ENCODE results near the gene RRBP1.

RRBP1 gene

DNA sequence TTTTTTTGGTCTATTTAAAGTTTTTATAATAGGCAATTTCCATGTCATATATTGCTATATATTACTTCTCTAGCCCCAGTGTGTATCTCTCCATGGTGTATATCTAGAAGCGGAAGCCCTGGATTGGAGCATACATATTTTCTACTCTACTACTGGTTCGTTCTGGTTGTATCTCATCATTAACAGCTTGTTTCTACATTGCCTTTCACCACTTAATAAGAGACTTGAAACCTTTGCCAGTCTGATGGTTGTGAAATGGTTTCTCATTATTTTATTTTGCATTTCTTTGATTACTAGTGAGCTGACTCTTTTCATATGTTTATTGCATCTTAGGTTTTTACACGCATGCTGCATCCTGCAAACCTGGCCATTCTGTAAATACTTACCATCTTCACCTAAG, 108.6 kb downstream of the RRBP1 start:
- no peak for DNase-seq (ENCODE audit: extremely low spot score)
- ChIA-PET CTCF (interaction anchor here (0.9 to 2.3 kb wide), 6 partner anchors 9 to 77 kb away, joined by 3 to 6 read pairs (median 5); no protein-coding TSS in a partner anchor), POLR2A (no interaction called here)
- no peak for TF ChIP-seq CTCF (IDR thresholded peaks at IDR 0.05; ENCODE audit: control extremely low read depth, extremely low read depth, low read depth, missing control alignments)

DNA sequence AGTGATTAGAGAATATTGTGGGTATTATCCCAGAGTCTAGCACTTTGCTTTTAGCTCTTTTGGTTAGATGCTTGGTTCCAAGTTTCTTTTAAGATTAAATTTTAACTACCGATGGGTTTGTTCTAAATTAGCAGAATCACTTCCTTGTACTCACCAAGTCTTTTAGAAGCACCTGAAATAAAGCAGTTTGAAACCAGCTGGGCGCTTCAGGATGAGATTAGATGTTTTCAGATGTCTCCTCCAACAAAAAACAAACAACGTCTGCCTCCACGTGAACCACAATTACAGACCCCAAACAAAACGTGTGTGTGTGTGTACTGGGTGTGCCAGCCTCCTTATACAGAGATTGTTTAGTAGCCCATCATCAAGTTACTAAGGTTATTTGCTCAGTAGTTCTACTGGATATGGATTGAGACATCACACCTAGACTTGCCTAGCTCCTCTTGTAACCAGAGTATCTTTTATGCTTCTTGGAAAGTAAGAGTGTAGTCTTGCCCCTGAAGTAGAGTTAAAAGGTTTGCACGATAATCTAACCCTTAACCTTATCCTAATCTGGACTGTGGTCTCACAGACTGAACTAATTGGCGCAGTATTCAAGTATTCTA, 109.9 kb downstream of the RRBP1 start:
- no peak for DNase-seq (ENCODE audit: extremely low spot score)
- no peak for TF ChIP-seq CTCF (IDR thresholded peaks at IDR 0.05; ENCODE audit: control extremely low read depth, extremely low read depth, low read depth, missing control alignments)
- ChIA-PET POLR2A (no interaction called here), CTCF (interaction anchor here (1.0 to 2.1 kb wide), 4 partner anchors 11 to 366 kb away, joined by 3 to 6 read pairs (median 5); no protein-coding TSS in a partner anchor)

GRCh38 chr20:17571153-17571527, 110.9 kb downstream of the RRBP1 start:
- peak; percentile 55 for DNase-seq (ENCODE audit: extremely low spot score)
- ChIA-PET CTCF (interaction anchor here (0.8 to 2.5 kb wide), 10 partner anchors 8 to 425 kb away, joined by 3 to 14 read pairs (median 4); partner anchors contain the start of gene RRBP1), POLR2A (interaction anchor here (0.7 kb wide), 1 partner anchor 372 kb away, joined by 3 read pairs; no protein-coding TSS in a partner anchor)
- TF ChIP-seq CTCF (IDR thresholded peaks at IDR 0.05; ENCODE audit: control extremely low read depth, extremely low read depth, low read depth, missing control alignments): no peak

GRCh38 chr20:17570347-17571152, 111.5 kb downstream of the RRBP1 start:
- peak; percentile 13 for TF ChIP-seq CTCF (IDR thresholded peaks at IDR 0.05; ENCODE audit: control extremely low read depth, extremely low read depth, low read depth, missing control alignments)
- peak; percentile 51 for DNase-seq (ENCODE audit: extremely low spot score)
- CTCF ChIA-PET: interaction anchor here (0.9 to 2.5 kb wide), 18 partner anchors 9 to 428 kb away, joined by 3 to 14 read pairs (median 4); partner anchors contain the start of gene RRBP1
- POLR2A ChIA-PET: interaction anchor here (0.5 to 0.7 kb wide), 3 partner anchors 373 to 1336 kb away, joined by 3 to 4 read pairs (median 3); no protein-coding TSS in a partner anchor

DNA sequence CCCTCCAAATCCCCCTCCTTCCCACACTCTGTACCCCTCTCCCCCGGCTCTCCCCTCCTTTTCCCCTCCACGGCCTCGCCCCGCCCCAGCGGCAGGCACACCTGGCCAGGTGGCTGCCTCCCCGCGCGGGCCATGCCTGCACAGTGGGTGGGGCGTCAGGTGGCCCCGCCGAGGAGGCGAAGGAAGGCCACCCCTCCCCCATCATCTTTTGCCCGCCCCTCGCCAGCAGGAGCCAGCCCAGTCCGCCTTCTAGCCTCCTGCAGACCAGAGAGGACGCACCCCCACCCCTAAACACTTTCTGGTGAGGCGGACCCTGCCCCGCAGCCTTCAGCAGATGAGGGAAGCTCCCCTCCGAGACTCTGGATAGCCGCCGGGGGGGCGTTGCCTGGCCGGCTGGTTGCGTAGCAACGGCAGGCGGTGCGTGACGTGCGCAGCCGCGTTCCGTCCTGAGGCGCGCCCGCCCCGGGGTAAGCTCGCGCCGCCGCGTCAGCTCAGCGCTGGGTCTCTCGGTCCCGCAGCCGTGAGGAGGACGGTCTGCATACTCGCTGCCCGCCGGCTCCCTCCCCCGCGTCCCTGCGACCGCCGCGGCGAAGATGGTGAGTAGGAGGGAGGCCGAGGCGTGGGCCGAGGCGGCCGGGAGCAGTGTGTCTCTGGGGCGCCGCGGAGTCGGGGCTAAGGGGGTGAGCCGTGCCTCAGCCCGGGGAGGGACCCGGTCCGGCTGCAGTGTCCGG, 112.3 kb downstream of the RRBP1 start, which contains the start of gene DSTN:
Gene DSTN, plus strand, starts transcription at position 460 of the 731 bp plus-strand sequence. Its CDS starts 134 bp downstream, at position 594.
- no peak for TF ChIP-seq CTCF (IDR thresholded peaks at IDR 0.05; ENCODE audit: control extremely low read depth, extremely low read depth, low read depth, missing control alignments)
- CTCF ChIA-PET: interaction anchor here (1.0 to 2.5 kb wide), 14 partner anchors 10 to 429 kb away, joined by 3 to 14 read pairs (median 3); partner anchors contain the start of gene RRBP1
- POLR2A ChIA-PET: interaction anchor here (0.5 kb wide), 2 partner anchors 894 to 1336 kb away, joined by 3 to 4 read pairs; no protein-coding TSS in a partner anchor

More for the DNA sequence above, 112.3 kb downstream of the RRBP1 start, which contains the start of gene DSTN:
- peak; percentile 95 for DNase-seq (ENCODE audit: extremely low spot score)
